ENCODE data around the gene SIT1. TPM values are rescaled to one million over a fixed set of nuclear protein-coding genes. Genes with fewer than 3 reads are reported as not detected.
A peak's percentile ranks its signal among the peaks of the same experiment; 100 is the strongest.
"Not testable (repeated sequence)": the region's sequence is repeated elsewhere in the genome, so short reads cannot be mapped to it uniquely, and the experiment has no call there.

SIT1 gene
- polyA plus RNA-seq, 10 donors: 0.15 to 2.5 (median 0.33) TPM; not detected in 4

DNA sequence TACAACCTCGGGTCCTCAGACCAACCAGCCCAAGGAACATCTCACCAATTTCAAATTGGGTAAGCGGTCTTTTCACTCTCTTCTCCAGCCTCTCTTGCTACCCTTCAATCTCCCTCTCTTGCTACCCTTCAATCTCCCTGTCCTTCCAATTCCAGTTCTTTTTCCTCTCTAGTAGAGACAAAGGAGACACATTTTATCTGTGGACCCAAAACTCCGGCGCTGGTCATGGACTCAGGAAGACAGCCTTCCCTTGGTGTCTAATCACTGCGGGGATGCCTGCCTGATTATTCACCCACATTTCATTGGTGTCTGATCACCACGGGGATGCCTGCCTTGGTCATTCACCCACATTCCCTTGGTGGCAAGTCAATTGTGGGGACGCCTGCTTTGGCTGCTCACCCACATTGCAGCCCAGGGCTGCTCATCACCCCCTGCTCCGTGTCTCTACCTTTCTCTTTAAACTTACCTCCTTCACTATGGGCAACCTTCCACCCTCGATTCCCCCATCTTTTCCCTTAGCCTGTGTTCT is 13.2 kb downstream of the SIT1 start:
- not testable (repeated sequence) for DNase-seq

GRCh38 chr9:35636877-35637246 is 13.9 kb downstream of the SIT1 start:
- DNase-seq: not testable (repeated sequence)

- DNase-seq: no peak
Observed at GRCh38 chr9:35636135-35636876, 14.4 kb downstream of the SIT1 start.

GRCh38 chr9:35635730-35636129 is 15.0 kb downstream of the SIT1 start:
- no peak for DNase-seq

- no peak for DNase-seq
Observed at GRCh38 chr9:35629597-35629996, 21.1 kb downstream of the SIT1 start.

DNA sequence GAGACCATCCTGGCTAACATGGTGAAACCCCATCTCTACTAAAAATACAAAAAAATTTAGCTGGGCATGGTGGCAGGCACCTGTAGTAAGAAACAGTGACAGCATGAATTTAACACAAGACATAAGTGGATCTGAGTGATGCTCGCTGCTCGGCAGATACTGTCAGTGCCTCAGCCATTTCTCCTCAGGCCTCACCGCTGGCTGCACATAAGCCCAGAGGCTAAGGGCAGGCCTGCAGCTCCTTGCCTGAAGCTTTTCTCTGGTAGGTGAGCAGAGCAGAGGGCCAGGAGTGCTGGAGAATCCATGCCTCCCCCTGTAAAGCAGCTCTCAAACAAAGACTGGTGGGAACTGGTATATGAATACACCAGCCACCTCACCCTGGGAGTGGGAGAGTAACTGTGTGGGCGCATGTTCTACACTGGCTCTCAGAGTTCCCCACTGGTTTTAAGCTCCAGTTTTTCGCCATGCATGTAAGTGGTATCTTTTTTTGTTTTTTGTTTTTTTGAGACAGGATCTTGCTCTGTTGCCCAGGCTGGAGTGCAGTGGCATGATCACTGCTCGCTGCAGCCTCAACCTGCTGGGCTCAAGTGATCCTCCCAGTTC is 22.2 kb downstream of the SIT1 start:
- no peak for DNase-seq

- no peak for DNase-seq
Observed at GRCh38 chr9:35627575-35627974, 23.2 kb downstream of the SIT1 start.

GRCh38 chr9:35619800-35620158 is 31.0 kb downstream of the SIT1 start:
- DNase-seq: no peak

DNA sequence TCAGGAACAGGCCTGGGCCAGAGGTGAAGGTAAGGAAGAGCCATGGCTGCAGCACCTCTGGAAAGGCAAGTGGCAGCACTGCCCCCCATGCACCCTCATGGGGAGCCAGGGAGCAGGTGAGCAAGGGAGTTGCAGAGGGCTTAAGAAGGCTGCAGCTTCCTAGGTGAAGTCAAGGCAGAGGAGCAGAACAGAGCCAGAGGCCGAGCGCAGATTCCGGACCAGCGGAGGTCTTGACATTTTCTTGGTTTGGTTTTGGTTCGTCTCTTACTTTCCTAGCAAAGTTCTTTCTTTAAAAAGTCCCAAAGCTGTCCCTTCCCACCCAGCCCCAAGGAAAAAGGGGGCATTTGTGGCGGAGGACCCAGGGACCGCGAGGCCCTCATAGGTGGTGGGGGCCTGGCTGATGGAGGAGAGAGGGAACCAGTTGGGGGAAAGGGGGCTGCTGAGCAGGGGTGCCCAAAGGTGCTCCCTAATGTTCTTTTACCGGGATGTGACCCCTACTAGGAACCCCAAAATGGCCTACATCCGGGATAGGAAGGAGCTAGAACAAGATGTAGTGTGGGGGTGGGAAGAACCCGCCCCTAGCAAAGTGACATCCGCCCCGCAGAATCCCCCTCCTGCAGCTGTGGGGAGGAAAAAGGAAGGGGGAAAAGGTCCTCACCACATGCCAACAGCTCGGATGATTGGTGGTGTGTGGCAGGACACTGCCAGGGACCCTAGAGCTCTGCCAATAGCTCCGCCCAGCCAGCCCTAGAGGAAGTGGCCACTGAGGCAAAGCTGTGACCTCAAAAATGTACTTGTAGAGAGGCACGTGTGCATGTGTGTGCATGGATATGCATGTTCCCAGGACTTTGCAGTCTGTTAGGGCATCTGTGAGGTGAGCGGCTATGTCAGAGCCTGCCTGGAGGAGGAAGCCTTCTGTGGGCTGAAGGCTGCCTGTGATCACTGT is 31.6 kb downstream of the SIT1 start:
- DNase-seq: no peak

DNA sequence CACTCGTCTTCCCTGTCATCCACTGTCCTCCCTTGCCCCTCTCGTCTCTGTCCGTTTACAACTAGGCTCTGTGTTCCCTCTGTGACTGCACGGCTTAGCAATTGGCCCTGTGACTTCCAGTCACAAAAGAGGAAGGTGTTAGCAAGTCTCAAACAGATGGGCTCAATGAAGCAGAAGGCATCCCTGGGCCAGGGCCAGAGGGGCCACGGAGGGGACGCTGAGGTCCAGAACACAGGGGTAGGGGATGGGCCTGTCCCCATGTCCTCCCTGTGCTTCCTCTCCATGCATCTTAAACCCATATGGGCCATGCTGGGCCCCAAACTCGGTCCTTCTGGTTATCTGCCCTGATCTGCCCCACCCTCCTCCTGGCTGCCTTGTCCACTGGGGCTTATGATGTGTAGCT is 32.4 kb downstream of the SIT1 start, which contains the start of gene CD72:
TSS of gene CD72 (minus strand) at position 89 of the 403 bp plus-strand sequence. CDS start 110 bp downstream, outside the sequence.
- no peak for DNase-seq

GRCh38 chr9:35617548-35617947 is 33.2 kb downstream of the SIT1 start:
- DNase-seq: no peak

DNA sequence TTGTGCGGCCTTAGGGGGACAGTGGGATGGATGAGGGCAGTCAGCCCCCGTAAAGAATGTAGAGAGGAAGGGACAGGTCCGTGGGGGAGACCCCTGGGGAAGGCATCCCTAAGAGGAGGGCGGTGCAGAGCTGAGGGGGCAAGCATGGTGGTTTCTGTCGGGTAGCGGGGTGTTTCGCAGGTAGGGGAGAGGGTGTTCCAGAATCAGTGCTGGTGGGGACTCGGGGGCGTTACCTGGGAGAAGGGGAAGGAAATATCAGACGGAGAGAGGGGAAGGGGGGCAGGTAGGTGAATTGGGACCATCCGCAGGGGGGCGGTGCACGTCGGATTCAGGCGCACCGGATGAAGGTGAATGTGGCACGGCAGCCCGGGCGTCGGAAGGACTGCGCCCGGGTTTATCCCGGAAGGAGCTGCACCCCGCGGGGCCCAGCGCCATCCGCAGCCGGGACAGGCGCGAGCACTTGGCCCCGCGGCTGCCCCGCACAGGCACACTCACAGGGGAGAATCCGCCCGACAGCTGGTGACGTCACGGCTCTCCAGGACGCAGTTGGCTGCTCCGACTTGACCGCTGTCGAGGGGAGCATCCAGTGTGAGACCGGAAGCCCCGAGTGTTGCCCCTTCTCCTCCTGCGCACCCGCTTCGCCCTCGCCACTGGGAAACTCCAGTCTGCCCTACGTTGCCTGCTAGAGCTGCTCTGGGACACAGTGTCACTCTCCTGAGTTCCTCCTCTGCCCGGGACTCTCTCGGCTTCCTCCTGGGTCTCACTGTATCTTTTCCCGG is 33.9 kb downstream of the SIT1 start:
- peak in 1 of 3 donors; percentile 69 for DNase-seq

- no peak for DNase-seq
Observed at GRCh38 chr9:35615981-35616680, 34.6 kb downstream of the SIT1 start.

DNA sequence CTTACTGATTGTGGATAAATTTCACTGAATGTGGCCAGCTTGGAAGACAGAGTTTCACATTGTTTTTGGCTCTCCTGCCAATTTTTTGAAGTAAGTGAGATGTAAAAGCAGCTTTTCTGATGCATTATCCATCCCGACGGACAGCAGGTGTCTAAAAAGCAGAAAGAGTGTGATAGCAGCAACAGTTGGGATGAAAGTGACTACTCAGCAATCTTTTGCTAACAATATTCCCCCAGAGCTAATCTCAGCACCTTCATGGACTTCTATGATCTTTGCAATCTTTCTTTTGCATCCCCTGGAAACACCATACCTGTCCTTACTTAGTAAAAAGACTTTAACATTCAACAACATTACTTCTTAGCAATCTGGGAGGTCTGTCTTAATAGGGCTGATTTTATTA is 37.9 kb downstream of the SIT1 start:
- no peak for DNase-seq

DNA sequence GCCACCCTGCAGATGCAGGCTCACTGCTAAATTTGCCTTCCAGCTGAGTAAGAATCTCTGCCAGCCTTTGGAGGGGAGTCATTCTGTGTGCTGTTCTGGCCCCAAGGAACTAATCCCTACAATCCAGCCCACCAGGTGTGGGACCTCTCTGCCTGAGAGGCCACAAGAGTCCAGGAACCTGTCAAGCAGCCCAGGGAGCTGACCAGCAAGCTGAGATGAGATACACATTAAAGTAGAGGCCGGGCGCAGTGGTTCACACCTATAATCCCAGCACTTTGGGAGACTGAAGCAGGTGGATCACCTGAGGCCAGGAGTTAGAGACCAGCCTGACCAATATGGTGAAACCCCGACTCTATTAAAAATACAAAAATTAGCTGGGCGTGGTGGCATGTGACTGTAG is 38.7 kb downstream of the SIT1 start:
- not testable (repeated sequence) for DNase-seq

- DNase-seq: peak in 1 of 3 donors; percentile 49
Observed at GRCh38 chr9:35611230-35611797, 39.4 kb downstream of the SIT1 start.

- no peak for DNase-seq
Observed at GRCh38 chr9:35609820-35610163, 40.9 kb downstream of the SIT1 start.

DNA sequence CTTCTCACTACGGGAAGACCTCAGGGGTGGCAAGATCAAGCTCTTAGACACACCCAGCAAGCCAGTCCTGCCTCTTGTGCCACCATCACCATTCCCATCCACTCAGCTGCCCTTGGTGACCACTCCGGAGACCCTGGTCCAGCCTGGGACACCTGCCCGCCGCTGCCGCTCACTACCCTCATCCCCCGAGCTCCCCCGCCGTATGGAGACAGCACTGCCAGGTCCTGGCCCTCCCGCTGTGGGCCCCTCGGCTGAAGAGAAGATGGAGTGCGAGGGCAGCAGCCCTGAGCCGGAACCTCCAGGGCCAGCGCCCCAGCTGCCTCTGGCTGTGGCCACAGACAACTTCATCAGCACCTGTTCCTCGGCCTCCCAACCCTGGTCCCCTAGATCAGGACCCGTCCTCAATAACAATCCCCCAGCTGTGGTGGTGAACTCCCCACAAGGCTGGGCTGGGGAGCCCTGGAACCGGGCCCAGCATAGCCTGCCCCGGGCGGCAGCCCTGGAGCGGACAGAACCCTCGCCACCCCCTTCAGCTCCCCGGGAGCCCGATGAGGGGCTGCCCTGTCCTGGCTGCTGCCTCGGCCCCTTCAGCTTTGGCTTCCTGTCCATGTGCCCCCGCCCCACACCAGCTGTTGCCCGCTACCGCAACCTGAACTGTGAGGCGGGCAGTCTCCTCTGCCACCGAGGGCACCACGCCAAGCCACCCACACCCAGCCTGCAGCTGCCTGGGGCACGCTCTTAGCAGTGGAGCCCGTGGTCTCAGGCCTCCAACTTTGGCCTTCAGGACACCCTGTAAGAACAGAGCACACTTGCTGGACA is 41.5 kb downstream of the SIT1 start:
- peak; percentile 67 to 81 (median 71) for DNase-seq

DNA sequence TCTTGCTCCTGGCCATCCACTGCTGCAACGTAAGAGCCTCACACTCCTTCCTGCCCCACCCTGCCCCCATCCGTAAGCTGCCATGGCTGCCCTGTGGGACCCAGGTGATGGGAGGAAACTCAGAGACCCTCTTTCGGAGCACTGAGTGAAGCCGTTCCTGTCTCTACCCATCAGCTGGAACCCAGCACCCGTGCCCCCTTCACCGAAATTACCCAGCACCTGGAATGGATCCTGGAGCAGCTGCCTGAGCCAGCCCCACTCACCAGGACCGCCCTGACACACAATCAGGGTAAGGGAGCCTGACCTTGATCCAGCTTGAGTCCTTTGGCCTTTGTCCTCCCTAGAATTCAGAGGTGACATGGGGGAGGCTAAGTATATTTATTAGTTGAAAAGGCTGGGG is 42.5 kb downstream of the SIT1 start:
- no peak for DNase-seq

GRCh38 chr9:35606726-35607125 is 44.0 kb downstream of the SIT1 start:
- DNase-seq: no peak

Data from muscle of back (tissue), 11 donors.